Measurements from ENCODE around the gene DENND2C.

The DENND2C gene

DNA sequence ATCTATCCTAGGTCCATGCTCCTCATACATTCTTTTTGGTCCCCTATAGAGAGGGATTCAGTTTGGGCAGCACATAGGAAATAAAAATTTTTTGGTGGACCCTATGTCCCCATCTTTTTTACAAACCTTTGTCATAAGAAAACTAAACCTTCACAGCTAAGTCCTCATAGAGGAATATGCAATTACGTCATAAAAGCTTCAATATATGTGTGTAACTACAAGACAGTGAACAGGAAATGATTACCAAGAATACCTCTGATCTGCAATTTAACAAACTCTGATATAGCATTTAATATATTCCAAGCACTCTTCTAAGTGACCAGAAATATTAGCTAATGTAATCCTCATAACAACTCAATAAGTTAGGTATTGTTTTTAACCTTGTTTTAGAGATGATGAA, 6.3 kb upstream of the DENND2C start:
- no peak for DNase-seq (ENCODE audit: low spot score)

DNA sequence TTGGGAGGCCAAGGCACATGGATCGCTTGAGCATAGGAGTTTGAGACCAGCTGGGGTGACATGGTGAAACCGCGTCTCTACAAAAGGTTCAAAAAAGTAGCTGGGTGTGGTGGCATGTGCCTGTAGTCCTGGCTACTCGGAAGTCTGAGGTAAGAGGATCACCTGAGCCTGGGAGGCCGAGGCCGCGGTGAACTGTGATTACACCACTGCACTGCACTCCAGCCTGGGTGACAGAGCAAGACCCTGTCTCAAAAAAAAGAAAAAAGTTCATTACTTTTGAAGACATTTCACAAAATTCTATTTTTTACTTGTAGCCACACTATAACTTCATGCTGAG, 2.1 kb upstream of the DENND2C start:
- DNase-seq (ENCODE audit: low spot score), result no peak

DNA sequence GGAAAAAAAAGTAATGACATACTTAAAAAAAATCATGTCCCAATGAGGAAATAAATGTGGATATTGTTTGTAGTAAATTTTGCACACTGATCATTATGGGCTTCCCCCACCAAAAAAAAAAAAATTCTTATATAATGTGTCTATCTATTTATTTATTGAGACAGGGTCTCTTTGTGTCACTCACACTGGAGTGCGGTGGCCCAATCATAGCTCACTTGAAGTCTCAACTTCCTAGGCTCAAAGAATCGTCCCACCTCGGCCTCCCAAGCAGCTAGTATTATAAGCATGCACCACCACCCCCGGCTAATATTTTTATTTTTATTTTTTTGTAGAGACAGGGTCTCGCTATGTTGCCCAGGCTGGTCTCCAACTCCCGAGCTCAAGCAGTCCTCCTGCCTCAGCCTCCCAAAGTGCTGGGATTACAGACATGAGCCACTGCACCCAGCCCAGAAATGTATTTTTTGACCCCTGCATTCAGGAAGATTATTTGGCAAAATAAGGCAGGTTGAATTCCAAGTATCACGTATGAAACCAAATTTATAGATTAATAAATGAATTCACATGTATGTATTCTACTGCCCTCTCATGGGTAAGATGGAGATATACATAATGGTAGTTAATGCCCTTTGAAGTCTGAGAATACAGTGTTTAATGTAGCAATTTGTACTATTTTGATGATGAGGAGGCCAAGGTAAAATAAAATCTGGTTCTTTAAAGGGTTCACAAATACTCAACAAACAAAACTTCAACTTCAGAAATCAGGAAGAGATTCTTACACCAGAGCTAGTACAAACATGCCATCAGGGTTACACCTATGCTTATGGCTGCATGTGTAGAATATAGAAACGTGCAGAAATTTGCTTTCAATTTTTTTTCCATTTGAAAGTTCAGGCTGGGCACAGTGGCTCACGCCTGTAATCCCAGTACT, 1.4 kb upstream of the DENND2C start:
- peak; percentile 24 for DNase-seq (ENCODE audit: low spot score)

DNA sequence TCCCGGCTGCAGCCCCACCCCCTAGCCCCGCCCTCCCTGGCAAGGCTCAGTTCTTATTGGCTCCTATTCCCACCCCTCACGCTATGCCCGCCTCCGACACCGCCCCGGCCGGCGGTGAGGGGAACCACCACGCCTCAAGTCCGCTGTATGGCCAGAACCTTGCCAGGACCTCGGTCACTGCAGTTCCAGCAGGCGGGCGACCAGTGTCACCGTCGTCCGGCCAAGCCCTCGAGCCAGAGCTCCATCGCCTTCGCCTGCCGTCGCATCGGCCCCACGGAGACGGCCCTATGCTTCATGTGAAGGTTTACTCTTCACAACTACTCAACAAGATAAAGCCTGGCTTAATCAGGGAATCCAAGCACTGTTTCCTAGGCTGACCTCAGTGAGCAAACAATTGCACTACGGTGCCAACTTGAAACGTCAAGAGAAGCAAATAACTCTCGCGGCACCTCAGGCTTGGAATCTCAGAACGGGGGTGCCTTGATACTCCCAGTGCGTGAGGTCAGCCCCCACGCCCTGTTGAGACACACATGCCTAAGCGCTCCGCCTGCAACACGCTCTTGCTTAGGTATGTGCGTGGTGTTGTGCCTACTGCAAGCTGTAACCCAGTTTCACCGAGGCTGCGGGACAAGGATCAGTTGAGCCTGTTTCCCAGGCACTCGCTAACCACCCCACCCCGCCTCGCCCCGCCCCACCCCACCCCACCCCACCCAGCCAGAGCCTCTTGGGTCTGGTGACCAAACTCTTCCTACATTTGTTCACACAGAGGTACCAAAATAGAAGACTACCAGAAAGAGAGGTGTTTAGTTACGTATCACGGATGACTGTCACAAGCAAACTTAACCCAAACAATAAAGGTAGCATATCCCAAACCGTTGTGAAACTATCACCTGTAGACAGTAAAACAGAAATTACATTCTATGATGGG, 498 bp upstream of the DENND2C start:
- peak; percentile 95 for DNase-seq (ENCODE audit: low spot score)

DNA sequence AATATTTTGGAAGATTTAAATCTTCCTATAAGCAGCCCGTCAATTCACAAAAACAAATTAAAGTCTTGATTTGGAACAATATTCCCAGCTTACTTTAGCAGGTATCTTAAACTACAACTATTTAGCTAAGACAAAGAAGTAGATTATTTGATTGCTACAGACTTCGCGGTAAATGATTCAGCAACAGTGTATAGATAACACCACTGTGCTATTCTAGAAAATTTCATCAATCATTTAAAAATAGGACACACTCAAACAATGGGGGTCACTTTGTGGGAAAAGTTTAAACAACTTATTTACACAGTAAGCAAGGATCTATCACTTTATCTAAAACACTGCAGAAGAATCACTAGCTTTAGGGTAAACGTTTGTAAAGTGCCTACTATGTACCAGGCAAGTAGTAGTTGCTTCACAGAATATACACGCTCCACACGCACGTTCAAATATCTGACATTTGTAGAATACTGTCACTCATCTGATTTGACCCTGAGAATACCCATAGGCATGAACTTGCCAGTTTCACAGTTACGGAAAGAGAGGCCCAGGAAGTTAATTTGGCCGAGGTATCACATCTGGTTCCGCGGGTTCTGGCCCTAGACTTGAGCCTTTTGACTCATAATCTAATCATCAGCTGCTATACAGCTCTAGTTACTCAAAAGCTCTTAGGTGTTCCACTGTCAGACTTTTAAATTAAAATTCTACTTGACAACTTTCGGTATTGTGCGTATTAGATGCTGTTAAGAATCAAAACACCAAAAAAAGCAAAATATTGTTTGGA, 876 bp downstream of the DENND2C start:
- no peak for DNase-seq (ENCODE audit: low spot score)

DNA sequence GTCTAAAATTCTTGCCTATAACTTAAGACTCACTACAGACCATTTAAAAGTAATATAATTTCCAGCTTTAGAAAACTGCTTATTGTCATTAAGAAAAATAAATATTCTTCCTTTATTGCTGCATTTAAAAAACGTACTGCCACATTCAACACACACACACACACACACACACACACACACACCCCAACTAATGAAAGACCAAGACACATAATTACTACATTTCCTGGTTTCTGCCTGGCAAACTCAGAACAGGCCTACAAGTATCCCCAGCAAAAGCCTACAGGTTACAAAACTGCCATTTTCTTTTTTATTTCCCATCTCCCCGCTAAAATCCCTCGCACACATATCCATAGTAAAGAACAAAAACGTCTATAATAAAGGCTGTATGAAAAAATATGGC, 1.5 kb downstream of the DENND2C start:
- no peak for DNase-seq (ENCODE audit: low spot score)

DNA sequence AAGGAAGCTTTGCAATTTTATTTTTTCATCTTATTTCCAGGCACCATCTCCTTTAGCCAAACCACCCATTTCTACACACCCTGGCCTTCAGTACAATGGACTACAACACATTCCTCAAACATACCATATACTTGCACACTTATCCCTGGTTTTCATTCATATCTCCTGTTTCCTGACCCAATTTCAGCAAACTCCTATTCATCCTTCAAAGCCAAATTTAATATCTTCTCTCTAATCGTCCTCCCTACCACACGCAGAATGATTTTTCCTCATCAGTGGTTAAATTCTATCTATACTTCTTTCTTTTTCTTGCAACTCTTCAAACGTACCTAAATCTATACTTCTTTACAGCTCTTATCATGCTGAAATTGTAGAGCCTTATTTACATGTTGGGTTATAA, 2.9 kb downstream of the DENND2C start:
- no peak for DNase-seq (ENCODE audit: low spot score)

DNA sequence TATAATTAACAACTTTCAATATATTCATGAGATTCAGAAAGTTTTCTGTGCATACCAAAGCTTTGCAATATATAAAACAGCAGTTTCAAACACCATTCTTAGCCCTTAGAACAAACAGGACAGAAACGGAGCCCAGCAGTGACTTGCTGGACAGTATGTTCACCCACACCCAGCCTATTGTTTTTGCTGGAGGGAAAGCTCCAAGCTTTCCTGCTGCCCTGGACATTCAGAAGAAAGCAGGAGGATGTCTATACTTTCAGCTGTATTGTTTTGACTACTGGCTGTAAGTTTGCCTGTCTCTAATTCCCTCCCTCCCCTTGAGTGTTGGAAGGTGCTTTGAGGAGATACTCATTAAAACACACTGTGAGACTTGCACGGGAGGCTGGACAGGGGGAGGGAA, 9.6 kb downstream of the DENND2C start:
- DNase-seq (ENCODE audit: low spot score), result no peak

DNA sequence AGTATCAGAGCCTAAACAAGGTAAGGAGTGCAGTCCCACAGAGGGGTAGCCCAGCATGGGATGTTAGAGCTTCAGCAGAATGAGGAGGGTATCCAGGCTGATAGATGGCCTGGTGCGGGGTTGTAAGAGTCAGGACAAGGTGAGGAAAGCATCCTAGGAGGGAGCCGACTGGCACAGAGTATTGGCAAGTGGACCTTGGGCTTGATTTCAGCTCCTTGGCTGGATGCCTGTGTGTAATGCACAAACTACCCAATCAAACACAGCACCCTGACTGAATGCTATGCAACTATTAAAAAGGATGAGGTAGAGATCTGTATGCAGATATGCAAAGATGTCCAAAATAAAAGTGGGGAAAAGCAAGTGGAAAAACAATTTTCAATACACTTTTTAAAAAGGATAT, 18.0 kb downstream of the DENND2C start:
- DNase-seq (ENCODE audit: low spot score), result no peak

DNA sequence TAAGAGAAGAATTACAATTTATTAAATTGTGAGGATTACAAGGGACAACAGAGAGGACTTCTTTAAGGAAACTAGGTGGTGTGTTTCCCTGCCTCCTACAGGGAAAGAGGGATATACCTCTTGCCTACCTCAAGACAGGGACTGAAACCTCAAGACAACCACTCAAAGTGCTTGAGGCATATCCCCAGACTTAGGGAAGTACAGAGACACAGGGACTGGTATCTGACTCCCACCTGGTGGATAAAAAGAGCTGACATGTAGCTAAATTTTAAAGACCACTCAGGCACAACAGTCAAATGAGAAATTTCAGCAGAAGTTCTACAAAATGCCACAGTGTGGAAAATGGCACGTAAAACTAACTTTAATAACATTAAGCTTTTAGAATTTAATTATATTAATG, 21.3 kb downstream of the DENND2C start:
- DNase-seq (ENCODE audit: low spot score), result no peak

DNA sequence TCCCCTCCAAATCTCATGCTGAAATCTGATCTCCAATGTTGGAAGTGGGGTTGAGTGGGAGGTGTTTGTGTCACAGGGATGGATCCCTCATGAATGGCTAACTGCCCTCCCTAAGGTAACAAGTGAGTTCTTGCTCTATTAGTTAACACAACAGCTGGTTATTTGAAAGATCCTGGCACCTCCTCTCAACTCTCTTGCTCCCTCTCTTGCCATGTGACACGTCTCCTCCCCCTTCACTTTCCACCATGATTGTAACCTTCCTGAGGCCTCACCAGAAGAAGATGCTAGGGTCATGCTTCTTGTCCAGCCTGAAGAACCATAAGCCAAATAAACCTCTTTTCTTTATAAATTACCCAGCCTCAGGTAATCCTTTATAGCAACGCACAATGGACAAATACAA, 28.5 kb downstream of the DENND2C start:
- no peak for DNase-seq (ENCODE audit: low spot score)

DNA sequence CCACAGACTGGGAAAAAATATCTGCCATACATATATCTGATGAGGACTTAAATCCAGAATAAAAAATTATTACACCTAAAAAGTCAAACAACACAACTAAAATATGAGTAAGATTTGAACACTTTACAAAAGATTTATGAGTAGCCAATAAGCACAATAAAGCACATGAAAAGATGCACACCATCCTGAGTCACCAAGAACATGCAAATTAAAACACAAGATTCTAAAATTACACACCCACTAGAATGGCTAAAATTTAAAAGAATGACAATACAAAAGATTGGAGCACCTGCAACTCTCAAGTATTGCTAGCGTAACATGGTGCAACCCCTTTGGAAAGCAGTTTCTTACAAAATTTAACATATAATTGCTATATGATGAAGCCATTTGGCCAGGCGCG, 30.9 kb downstream of the DENND2C start:
- no peak for DNase-seq (ENCODE audit: low spot score)

DNA sequence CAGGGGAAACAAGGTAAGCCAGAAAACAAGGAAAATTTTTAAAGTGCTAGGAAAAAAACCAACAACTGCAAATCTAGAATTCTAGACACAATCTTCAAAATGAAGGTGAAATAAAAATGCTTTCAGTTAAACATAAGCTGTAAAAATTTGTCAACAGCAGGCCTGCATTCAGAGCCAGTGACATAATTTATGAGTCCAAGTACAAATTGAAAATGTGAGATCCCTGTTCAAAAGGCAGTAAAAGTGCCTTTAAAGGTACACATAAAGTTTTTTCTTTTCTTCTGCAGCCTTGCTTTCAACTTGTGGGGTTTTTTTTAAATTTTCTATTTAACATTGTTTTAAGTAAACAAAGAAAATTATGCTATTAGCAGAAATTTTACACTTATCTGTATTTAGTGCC, 37.4 kb downstream of the DENND2C start:
- no peak for DNase-seq (ENCODE audit: low spot score)

DNA sequence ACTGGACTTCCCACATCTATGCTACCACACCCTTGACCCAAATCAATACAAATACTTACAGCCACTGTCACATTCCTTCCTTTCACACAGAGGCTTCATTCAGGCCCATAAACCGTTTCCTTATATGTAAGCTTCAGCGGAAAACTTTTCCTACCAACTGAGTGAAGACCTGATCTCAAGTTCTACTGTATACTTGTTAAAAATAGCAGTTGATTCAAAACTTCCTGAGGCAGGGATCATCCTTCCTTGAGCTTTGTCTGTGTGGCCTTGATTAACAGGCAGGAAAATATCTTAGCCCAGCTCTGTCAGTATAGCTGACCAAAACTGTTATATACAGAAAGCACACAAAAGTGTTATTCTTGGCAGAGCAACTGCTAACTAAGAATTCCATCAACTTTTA, 42.7 kb downstream of the DENND2C start:
- DNase-seq (ENCODE audit: low spot score), result no peak

DNA sequence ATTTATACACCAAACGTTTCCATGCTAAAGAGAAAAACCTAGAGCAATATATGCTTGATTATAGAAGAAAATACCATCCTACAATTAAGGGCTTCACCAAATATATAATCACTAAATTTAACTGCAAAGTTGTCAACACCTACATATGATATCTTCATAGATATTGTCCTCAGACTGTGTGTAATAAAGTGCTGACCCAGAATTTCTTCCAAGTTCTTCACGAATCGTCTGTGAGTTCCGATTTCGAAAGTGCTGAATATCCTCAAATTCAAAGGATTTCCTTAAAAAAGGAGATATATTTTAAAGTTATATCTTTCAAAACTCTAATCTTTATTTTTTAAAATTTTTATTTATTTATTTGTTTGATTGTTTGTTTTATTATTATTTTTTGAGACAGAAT, 46.5 kb downstream of the DENND2C start:
- no peak for DNase-seq (ENCODE audit: low spot score)

DNA sequence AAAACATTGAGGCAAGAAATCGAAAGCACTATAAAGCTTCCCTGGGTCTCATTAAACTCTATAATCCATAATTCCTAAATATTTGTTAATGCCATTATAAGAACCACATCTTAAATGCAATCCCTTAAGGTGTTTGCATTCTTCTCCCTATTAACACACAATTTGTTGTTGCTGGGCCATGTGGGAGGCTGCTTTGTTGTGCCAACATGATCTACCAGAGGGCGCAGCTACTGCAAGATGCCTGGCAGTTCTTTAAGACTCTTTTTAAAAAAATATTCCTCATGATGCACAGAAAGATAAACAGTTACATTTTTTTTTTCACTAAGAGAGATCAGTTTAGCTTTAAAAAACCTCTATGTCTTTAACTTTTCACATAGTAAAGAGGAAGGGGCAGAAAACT, 49.4 kb downstream of the DENND2C start:
- DNase-seq (ENCODE audit: low spot score), result no peak

DNA sequence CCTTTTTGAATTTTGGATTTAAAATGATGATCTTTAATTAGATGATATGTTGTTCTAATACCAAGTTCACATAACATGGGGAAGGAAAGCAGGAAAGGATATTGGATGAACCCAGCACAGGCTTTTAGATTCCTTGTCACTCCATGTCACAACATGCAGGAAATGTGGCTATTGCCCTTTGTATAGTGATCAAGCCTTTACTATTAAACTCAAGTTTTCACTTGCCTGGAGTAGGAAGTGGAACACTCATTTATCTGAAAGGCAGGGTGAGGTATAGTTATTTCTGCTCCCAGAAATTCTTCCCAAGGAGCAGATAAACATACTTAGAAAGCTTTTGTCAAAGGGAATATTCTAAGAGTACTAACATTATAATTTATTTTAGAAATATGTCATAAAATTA, 51.2 kb downstream of the DENND2C start:
- no peak for DNase-seq (ENCODE audit: low spot score)

DNA sequence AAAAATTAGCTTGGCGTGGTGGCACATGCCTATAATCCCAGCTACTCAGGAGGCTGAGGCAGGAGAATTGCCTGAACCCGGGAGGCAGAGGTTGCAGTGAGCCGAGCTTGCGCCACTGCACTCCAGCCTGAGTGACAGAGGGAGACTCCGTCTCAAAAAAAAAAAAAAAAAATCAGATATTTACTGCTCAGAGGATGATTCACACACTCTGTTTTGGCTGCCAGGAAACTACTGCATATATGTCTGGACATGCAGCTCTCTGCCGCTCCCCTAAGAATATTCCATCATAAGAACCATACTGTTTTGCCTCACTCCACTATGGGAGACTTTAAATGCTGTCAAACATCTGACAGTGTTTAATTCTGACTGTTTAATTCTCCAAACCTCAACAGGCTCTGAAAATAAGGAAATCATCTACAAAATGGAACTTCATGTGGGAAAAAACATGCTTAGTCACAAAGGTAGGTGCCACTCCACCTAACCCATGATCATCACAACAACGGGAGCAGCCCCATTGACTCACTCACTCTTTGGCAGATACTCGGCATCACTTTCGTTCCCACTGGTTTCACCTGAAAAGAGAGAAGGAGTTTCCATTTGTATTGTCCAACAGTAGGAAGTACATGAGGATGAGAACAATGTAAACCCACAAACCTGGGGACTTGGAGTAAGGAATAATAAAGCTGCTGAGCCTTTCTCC, 59.2 kb downstream of the DENND2C start:
- DNase-seq (ENCODE audit: low spot score), result no peak

DNA sequence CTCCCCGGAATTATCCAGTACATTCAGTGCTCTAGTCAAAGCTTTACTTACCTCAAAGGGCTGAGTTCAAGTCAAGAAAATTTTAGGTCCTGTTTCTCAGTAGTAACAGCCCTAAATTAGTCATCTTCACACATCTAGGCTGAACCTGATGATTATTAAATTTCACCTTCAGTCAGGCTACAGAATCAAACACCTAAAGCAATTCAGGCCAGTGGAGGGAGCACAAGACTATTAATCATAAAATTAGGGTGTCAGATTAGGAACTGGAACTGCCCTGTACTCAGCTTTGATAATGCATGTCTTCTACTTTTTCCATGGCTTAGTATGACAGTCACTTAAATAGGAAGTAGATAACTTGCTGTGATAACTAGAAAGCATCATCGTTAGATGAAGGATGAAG, 60.0 kb downstream of the DENND2C start:
- DNase-seq (ENCODE audit: low spot score), result no peak

DNA sequence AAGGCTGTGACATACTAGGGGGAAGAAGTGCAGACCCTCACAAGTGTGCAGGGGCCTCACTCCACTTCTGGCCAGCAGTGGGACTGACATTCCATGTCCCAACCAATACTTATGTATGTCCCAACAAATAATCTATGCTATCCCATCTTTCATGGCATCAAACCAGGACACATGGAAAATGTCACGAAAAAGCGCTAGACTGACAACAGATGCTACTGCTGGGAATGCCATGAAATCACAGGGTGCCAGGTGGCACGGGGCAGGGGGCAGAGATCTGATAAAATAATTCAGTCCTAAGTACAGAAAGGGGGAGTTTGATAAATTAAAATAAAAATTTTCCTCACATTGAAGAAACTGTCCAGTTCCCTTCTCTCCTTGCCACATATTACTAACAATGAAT, 60.8 kb downstream of the DENND2C start:
- DNase-seq (ENCODE audit: low spot score), result no peak

DNA sequence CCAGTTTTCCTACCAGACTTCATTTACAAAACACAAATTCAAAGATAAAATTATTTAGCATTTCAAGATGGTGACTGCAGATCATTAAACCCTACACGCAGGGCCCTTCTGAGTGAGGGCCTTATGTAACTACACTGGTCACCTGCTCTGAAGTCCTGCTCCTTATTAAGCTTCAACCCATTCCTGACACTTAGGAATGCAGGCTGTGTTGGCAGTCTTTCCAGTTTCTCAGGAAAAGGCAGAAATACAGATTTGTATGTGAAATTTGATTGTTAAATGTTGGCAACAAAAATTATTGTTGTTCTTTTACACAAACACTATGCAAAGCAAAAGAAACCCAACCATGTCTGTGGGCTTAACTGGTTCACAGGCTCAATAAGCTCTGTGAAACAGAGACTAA, 62.6 kb downstream of the DENND2C start:
- DNase-seq (ENCODE audit: low spot score), result no peak

DNA sequence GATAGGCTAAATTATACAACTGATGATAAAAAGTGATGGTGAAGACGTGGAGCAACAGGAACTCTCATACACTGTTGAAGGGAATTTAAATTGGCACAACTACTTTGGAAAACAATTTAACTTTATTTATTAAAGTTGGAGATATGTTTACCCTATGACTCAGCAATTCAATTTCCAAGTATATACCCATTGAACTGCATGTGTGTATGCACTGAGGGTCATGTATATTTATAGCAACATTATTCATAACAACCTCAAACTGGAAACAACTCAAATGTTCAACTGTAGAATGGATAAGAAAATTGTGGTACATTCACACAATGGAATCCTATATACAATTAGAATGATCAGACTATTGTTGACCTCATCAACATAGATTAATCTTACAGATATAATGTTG, 71.9 kb downstream of the DENND2C start:
- no peak for DNase-seq (ENCODE audit: low spot score)
